Skeletal muscle satellite cell (primary cell): ENCODE results near the gene KCNJ9.
A peak's percentile ranks its signal among the peaks of the same experiment; 100 is the strongest.

Source experiments
- H3K27me3 ChIP-seq: 2 replicates; pipeline ENCODE4 v1.7.0; 2013; ENCODE audit warnings: low read length; ENCODE audit not compliant: control insufficient read depth, insufficient read depth
- H3K36me3 ChIP-seq: 2 replicates; pipeline ENCODE4 v1.7.0; 2013; ENCODE audit warnings: mild to moderate bottlenecking, control low read depth, low read length; ENCODE audit not compliant: insufficient read depth
- H3K4me1 ChIP-seq: 2 replicates; pipeline ENCODE4 v1.7.0; 2013; ENCODE audit warnings: low read length; ENCODE audit not compliant: control insufficient read depth, insufficient read depth
- H3K4me2 ChIP-seq: 2 replicates; pipeline ENCODE4 v1.7.0; 2013; ENCODE audit warnings: mild to moderate bottlenecking, low read length
- H3K4me3 ChIP-seq: 2 replicates; pipeline ENCODE4 v1.7.0; 2013; ENCODE audit warnings: low read length
- H3K9ac ChIP-seq: 2 replicates; pipeline ENCODE4 v1.7.0; 2013; ENCODE audit warnings: mild to moderate bottlenecking, low read depth, low read length, moderate library complexity
- H3K9me3 ChIP-seq: replicated peaks from 2 replicates; pipeline ENCODE4 v1.7.0; 2013; ENCODE audit warnings: mild to moderate bottlenecking, control low read depth, low read length

The KCNJ9 gene

DNA sequence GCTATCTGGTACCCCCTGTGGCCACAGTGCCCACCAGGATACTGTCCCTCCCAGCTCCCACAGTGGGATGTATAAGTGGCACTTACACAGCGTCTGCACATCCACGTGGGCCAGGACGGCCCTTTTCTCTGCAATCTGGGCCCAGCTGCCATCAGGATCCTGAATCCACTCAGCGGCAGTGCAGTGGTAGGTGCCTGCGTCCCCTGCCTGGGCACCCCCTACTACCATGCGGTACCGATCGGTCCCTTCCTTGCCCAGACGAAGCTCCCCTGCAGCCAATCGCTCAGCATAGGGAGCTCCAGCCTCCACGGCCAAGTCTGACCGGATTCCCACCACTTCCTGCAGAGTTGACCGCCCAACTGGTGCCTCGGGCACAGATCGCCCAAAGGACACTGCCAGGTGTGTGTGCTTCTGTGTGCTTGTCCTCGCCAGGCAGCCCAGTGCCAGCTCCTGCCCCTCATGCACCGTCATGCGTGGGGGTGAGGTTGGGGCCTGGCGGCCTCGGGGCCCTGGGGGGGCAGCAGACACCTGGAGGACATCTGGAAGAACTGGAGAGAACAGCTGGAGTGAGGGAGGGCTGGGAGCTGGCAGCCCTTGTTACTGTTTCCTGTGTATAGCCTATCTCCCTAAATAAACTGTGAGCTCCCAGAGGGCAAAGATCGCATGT lies 12.4 kb downstream of the KCNJ9 start:
- Histone ChIP-seq H3K27me3 (no peaks in the 10 kb centered on the region), H3K36me3 (no peaks in the 10 kb centered on the region), H3K9me3 (no peaks in the 10 kb centered on the region), H3K9ac (no peak overlapping the region), H3K4me3 (no peak overlapping the region), H3K4me1 (peaks cover 18% of the 10 kb centered on the region), H3K4me2 (no peak overlapping the region)

DNA sequence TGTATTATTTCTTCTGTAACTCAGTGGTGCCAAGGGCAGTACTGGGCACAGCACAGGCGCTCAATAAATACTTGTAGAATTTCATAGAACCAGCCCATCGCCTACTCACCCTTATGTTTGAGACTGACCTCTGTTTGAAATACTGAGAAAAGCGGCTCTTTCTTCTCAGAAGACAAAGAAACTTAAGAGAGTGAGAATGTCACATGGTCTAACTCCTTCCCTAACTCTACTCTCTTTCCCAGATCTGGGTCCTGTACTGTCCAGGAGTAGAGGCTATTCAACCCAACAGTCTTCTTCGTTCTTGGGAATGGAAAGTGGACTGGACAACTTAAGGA lies 12.9 kb downstream of the KCNJ9 start:
- no peak overlapping the region for H3K4me3 ChIP-seq
- no peaks in the 10 kb centered on the region for H3K27me3 ChIP-seq
- H3K4me1 ChIP-seq: peaks cover 22% of the 10 kb centered on the region
- H3K9me3 ChIP-seq: no peaks in the 10 kb centered on the region
- no peak overlapping the region for H3K9ac ChIP-seq
- H3K36me3 ChIP-seq: no peaks in the 10 kb centered on the region
- H3K4me2 ChIP-seq: no peak overlapping the region

GRCh38 chr1:160094806-160095205 lies 13.5 kb downstream of the KCNJ9 start:
- H3K4me1 ChIP-seq: peaks cover 23% of the 10 kb centered on the region
- H3K27me3 ChIP-seq: no peaks in the 10 kb centered on the region
- no peak overlapping the region for H3K4me2 ChIP-seq
- H3K9me3 ChIP-seq: no peaks in the 10 kb centered on the region
- H3K36me3 ChIP-seq: no peaks in the 10 kb centered on the region
- H3K4me3 ChIP-seq: no peak overlapping the region
- no peak overlapping the region for H3K9ac ChIP-seq

- Histone ChIP-seq H3K4me2 (no peak overlapping the region), H3K4me1 (peaks cover 23% of the 10 kb centered on the region), H3K27me3 (no peaks in the 10 kb centered on the region), H3K9me3 (no peaks in the 10 kb centered on the region), H3K9ac (no peak overlapping the region), H3K36me3 (no peaks in the 10 kb centered on the region), H3K4me3 (no peak overlapping the region)
Measured at GRCh38 chr1:160095382-160096105, 14.2 kb downstream of the KCNJ9 start.

GRCh38 chr1:160096274-160097116 lies 15.2 kb downstream of the KCNJ9 start:
- H3K4me2 ChIP-seq: no peak overlapping the region
- no peak overlapping the region for H3K4me3 ChIP-seq
- H3K9me3 ChIP-seq: no peaks in the 10 kb centered on the region
- H3K4me1 ChIP-seq: peaks cover 28% of the 10 kb centered on the region
- peak overlapping the region; percentile 11 for H3K9ac ChIP-seq
- no peaks in the 10 kb centered on the region for H3K36me3 ChIP-seq
- no peaks in the 10 kb centered on the region for H3K27me3 ChIP-seq

DNA sequence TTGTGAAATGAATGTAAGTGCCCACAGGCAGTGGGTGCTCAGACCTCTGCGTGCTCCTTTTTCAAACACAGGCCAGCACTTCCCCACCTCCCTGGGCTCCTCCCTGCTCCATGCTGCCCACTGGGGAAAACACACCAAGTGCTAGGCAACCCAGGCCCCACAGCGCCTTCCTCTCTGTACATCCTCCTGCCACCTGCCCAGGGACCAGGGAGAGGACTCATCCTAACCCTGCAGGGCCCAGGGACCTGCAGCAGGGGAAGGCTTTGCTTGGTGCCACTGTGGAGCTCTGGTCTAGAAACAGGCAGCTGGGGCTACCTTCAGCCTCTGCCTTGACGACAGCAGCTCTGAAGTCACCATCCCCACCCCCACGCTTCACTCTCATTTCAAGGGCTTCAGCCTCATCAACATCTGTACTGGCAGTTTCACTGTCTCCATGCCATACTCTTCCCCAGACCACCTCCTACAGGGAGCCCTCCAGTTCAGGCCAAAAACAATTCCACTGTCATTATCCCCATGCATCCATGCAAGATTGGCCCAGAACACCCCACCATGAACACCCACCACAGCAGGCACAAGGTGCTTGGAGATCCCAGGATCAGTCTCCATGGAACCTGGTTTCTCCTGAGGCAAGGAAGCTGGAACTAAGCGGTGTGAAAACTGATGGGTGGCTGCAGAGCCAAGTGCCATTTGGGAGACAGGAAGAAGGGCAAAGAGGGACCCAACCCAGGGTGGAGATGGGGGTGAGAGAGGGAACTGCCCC lies 16.0 kb downstream of the KCNJ9 start:
- Histone ChIP-seq H3K9ac (peak overlapping the region; percentile 82), H3K27me3 (no peaks in the 10 kb centered on the region), H3K36me3 (no peaks in the 10 kb centered on the region), H3K9me3 (no peaks in the 10 kb centered on the region), H3K4me1 (peaks cover 30% of the 10 kb centered on the region), H3K4me3 (peak overlapping the region; percentile 86), H3K4me2 (peak overlapping the region; percentile 97)

GRCh38 chr1:160097911-160098851 lies 16.8 kb downstream of the KCNJ9 start, which contains the start of gene IGSF8:
TSS of gene IGSF8 (minus strand) at chr1:160098619. CDS start at chr1:160098472, 147 bp downstream.
- H3K4me2 ChIP-seq: peak within 1 kb of the TSS; percentile 97
- peaks cover 38% of the 10 kb centered on the region for H3K4me1 ChIP-seq
- peak within 1 kb of the TSS; percentile 82 for H3K9ac ChIP-seq
- H3K36me3 ChIP-seq: no peaks in the 10 kb centered on the region
- H3K27me3 ChIP-seq: peaks cover 5% of the 10 kb centered on the region
- H3K4me3 ChIP-seq: peak within 1 kb of the TSS; percentile 86
- no peaks in the 10 kb centered on the region for H3K9me3 ChIP-seq

- peak overlapping the region; percentile 59 for H3K9ac ChIP-seq
Measured at GRCh38 chr1:160098852-160099561, 17.7 kb downstream of the KCNJ9 start.

DNA sequence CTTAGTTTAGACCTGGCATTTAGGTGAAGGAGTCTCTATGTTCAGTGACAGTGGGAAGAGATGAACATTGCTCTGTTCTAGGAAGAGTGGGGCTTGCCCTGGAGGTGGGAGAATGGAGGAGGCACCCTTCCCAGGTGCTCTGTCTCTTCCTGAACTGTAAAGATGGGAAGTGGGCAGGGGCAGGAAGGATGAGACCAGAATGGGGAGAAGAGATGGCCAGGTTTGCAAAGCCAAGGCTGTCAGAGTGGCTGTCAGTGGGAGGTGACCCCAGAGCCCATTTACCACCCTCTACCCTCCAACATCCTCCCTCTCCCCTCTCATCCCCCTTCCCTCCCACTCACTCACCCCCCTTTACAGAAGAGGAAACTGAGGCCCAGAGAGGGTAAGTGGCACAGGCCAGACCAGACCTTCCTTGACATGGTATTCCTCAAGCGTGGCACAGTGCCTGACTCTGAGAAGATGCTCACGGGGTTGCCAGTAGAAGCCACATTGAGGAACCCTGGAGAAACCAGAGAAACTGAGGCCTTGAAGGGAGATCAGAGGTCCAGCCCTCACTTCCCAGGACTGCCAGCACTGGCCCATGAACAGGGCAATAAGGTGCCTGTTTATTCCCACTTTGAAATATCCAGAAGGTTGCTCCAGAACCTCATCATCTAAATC lies 18.5 kb downstream of the KCNJ9 start:
- Histone ChIP-seq H3K4me2 (no peak overlapping the region), H3K9ac (no peak overlapping the region), H3K27me3 (peaks cover 14% of the 10 kb centered on the region), H3K36me3 (no peaks in the 10 kb centered on the region), H3K9me3 (no peaks in the 10 kb centered on the region), H3K4me3 (no peak overlapping the region), H3K4me1 (peaks cover 41% of the 10 kb centered on the region)

More at GRCh38 chr1:160098852-160099561, 17.7 kb downstream of the KCNJ9 start:
- Histone ChIP-seq H3K4me2 (peak overlapping the region; percentile 93), H3K4me3 (peak overlapping the region; percentile 72), H3K4me1 (peaks cover 41% of the 10 kb centered on the region), H3K9me3 (no peaks in the 10 kb centered on the region), H3K36me3 (no peaks in the 10 kb centered on the region), H3K27me3 (peaks cover 13% of the 10 kb centered on the region)
